ENCODE measurements around the gene SLC25A19.

DNA sequence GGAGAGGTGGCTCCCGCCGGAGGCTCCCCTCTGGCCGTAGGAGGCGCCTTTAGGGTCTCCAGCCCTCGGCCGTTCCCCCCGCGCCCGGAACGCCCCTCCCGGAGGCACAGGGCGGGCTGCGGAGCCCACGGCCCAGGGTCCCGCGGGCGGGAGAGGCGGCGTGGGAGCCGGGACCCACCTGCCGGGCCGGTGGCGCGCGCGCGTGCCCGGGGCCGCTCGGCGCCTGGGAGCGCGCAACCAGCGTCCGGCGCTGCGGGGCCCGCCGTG, 18.3 kb downstream of the SLC25A19 start, which contains the start of gene MIF4GD:
- TF ChIP-seq POLR2A (IDR thresholded peaks at IDR 0.05; ENCODE audit: low read depth, low read length), result no peak; the same call in 1 of the 2 replicates
- no peak for TF ChIP-seq SP1 (IDR thresholded peaks at IDR 0.05; ENCODE audit: low read depth, low read length)
- no peak for TF ChIP-seq HDAC6 (IDR thresholded peaks at IDR 0.05; ENCODE audit: unreplicated experiment)
- no peak for TF ChIP-seq TBL1XR1 (IDR thresholded peaks at IDR 0.05; ENCODE audit: low read depth, low read length)
- TF ChIP-seq NFYA (IDR thresholded peaks at IDR 0.05; ENCODE audit: borderline replicate concordance, low read depth, low read length), result no peak
- TF ChIP-seq RAD51 (IDR thresholded peaks at IDR 0.05), result no peak
- TF ChIP-seq SRF (IDR thresholded peaks at IDR 0.05; ENCODE audit: low read depth in 2 of 2, low read length in 2 of 2), result peak in 1 of 2 experiments; percentile 6; a peak in 1 of 4 replicates
- TF ChIP-seq, protein P1, sequence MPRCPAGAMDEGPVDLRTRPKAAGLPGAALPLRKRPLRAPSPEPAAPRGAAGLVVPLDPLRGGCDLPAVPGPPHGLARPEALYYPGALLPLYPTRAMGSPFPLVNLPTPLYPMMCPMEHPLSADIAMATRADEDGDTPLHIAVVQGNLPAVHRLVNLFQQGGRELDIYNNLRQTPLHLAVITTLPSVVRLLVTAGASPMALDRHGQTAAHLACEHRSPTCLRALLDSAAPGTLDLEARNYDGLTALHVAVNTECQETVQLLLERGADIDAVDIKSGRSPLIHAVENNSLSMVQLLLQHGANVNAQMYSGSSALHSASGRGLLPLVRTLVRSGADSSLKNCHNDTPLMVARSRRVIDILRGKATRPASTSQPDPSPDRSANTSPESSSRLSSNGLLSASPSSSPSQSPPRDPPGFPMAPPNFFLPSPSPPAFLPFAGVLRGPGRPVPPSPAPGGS (IDR thresholded peaks at IDR 0.05; ENCODE audit: borderline replicate concordance, insufficient read depth, low read depth, low read length, poor library complexity, severe bottlenecking), result no peak
- TF ChIP-seq MYC (IDR thresholded peaks at IDR 0.05; ENCODE audit: insufficient read depth, insufficient read length, insufficient replicate concordance, low read length, severe bottlenecking), result no peak
- TF ChIP-seq, protein P2, sequence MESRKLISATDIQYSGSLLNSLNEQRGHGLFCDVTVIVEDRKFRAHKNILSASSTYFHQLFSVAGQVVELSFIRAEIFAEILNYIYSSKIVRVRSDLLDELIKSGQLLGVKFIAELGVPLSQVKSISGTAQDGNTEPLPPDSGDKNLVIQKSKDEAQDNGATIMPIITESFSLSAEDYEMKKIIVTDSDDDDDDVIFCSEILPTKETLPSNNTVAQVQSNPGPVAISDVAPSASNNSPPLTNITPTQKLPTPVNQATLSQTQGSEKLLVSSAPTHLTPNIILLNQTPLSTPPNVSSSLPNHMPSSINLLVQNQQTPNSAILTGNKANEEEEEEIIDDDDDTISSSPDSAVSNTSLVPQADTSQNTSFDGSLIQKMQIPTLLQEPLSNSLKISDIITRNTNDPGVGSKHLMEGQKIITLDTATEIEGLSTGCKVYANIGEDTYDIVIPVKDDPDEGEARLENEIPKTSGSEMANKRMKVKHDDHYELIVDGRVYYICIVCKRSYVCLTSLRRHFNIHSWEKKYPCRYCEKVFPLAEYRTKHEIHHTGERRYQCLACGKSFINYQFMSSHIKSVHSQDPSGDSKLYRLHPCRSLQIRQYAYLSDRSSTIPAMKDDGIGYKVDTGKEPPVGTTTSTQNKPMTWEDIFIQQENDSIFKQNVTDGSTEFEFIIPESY (IDR thresholded peaks at IDR 0.05), result no peak
- TF ChIP-seq, protein P3, sequence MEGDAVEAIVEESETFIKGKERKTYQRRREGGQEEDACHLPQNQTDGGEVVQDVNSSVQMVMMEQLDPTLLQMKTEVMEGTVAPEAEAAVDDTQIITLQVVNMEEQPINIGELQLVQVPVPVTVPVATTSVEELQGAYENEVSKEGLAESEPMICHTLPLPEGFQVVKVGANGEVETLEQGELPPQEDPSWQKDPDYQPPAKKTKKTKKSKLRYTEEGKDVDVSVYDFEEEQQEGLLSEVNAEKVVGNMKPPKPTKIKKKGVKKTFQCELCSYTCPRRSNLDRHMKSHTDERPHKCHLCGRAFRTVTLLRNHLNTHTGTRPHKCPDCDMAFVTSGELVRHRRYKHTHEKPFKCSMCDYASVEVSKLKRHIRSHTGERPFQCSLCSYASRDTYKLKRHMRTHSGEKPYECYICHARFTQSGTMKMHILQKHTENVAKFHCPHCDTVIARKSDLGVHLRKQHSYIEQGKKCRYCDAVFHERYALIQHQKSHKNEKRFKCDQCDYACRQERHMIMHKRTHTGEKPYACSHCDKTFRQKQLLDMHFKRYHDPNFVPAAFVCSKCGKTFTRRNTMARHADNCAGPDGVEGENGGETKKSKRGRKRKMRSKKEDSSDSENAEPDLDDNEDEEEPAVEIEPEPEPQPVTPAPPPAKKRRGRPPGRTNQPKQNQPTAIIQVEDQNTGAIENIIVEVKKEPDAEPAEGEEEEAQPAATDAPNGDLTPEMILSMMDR (IDR thresholded peaks at IDR 0.05 in 2 of 3, conservative IDR thresholded peaks at IDR 0.05 in 1 of 3; ENCODE audit: control insufficient read depth in 2 of 3, extremely low read depth in 1 of 3, insufficient read depth in 1 of 3, low read depth in 3 of 3, low read length in 3 of 3), result no peak
- no peak for TF ChIP-seq MXI1 (IDR thresholded peaks at IDR 0.05; ENCODE audit: low read depth, low read length)
- no peak for TF ChIP-seq FOXM1 (IDR thresholded peaks at IDR 0.05; ENCODE audit: low read depth, low read length)

All from GM12878 (cell line).